GM06990 (cell line): Measurements from ENCODE around the gene LSM2.

Source experiments
- DNase-seq: peaks from one replicate; pipeline ENCODE4 v3.0.0-alpha.2; 2011; ENCODE audit not compliant: insufficient read length; ENCODE audit errors: extremely low read depth
- H3K27me3 ChIP-seq: replicated peaks from 2 replicates; pipeline ENCODE4 v1.6.0; 2011; ENCODE audit warnings: low read length; ENCODE audit not compliant: control insufficient read depth, insufficient read depth
- H3K36me3 ChIP-seq: 2 replicates; pipeline ENCODE4 v1.5.1; 2011; ENCODE audit warnings: low read length; ENCODE audit not compliant: control insufficient read depth, insufficient read depth
- H3K4me3 ChIP-seq: replicated peaks from 2 replicates; pipeline ENCODE4 v1.5.1; 2011; ENCODE audit warnings: low read depth, mild to moderate bottlenecking, control low read depth, low read length
- TF ChIP-seq, protein P1 (sequence below): IDR thresholded peaks from 2 replicates; pipeline ENCODE4 v1.5.1; 2011; ENCODE audit warnings: low read length, control low read depth, mild to moderate bottlenecking, inconsistent platforms; ENCODE audit not compliant: insufficient read depth, poor library complexity, severe bottlenecking

Gene LSM2

DNA sequence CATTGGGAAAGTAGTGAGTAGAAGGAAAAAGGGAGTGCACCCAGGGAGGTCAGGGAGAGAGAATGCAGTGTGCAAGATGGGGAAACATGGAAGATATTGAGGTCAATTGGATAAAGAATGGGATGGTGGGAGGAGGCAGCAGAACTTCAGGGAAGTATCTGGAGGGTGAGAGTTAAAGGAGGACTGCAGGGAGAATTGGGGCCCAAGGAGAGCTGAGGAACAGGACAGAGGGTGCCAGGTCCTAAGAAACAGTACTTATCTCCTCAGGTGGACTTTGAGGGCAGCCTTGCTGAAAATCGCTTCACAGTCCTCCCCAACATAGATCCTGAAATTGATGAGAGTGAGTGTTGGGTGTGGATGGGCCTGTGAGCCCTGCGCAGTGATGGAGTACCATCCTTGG is 48.5 kb downstream of the LSM2 start:
- Histone ChIP-seq H3K27me3 (no peaks in the 10 kb centered on the region), H3K36me3 (peaks cover 20% of the 10 kb centered on the region), H3K4me3 (no peak overlapping the region)
- DNase-seq: no peak
- TF ChIP-seq, protein P1, sequence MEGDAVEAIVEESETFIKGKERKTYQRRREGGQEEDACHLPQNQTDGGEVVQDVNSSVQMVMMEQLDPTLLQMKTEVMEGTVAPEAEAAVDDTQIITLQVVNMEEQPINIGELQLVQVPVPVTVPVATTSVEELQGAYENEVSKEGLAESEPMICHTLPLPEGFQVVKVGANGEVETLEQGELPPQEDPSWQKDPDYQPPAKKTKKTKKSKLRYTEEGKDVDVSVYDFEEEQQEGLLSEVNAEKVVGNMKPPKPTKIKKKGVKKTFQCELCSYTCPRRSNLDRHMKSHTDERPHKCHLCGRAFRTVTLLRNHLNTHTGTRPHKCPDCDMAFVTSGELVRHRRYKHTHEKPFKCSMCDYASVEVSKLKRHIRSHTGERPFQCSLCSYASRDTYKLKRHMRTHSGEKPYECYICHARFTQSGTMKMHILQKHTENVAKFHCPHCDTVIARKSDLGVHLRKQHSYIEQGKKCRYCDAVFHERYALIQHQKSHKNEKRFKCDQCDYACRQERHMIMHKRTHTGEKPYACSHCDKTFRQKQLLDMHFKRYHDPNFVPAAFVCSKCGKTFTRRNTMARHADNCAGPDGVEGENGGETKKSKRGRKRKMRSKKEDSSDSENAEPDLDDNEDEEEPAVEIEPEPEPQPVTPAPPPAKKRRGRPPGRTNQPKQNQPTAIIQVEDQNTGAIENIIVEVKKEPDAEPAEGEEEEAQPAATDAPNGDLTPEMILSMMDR: no peak

DNA sequence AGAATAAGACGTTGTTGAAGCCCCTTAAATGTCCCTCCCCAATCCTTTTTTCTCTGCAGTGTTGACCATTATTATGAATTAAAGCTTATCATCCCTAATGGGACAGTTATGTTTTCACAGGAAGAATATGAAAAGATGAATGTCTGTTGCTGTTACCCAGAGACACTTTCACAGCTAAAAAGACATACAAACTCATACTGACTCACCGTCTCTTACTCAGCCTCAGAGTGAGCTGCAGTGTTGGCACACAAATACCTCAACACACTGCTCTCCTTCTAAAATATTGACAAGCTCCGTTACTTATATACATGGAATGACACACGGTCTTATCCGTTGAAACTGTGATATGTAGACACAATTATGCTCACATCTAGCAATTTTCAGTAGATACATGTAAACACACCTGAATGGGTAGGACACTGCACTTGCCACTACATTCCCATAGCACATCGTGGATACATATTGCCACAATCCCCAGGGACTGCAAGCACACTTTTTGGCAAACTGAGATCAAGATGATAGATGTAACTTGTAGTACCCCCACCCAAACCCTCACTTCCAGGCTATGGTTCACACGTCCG is 53.9 kb downstream of the LSM2 start:
- TF ChIP-seq, protein P1: no peak
- Histone ChIP-seq H3K36me3 (peaks cover 2% of the 10 kb centered on the region), H3K4me3 (no peak overlapping the region), H3K27me3 (no peaks in the 10 kb centered on the region)
- no peak for DNase-seq

DNA sequence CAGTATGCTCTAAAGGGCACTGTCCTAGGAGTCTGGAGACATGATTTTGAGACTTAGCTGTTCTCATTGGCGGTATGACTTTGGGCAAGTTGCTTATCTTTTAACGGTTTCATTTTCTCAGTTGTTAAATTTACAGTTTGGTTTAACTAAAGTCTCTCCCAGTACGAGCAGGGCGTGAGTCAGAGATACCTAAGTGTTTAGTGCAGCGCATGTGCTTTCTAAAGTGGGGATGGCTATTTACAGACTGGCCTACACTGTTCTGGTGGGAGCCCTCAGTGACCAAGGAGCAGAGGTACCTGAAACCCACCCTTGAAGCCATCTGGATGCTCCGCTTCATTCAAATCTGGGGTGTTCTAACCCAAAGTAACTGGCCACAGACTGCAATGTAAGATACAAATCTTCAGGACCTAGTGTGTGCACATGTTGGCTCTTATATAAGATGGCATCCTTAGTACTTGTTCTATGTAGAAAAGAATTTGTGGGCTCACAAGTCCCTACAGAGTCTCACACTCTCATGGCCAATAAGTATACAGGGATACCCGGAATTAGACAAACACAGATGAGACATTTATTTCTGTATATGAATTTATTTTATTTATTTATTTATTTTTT is 56.2 kb downstream of the LSM2 start:
- TF ChIP-seq, protein P1: no peak
- Histone ChIP-seq H3K4me3 (no peak overlapping the region), H3K27me3 (no peaks in the 10 kb centered on the region), H3K36me3 (peaks cover 5% of the 10 kb centered on the region)
- no peak for DNase-seq

DNA sequence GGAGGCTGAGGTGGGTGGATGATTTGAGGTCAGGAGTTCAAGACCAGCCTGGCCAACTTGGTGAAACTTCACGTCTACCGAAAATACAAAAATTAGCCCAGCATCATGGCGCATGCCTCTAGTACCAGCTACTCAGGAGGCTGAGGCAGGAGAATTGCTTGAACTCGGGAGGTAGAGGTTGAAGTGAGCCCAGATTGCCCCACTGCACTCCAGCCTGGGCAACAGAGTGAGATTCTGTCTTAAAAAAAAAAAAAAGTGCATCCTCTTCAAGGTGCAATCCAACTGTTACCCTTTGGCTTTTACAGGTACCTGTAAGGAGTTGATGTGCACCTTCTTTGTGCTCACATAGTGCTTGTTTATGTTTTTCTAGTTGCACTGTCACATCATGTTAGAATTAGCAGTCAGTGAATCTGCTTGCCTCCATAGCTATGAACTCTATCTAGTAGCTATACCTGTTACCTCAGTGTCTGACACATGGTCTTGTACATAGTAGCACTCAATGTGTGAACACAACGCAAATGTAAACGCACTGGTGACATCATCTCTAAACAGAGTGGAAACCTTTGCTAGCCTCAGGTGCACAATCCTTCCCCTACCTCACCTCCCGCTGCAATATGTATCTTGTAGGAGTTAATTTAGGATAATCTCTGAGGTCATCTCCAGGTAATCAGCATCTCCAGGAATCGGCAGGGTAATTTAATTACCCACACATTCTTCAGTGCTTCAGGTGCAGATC is 57.3 kb downstream of the LSM2 start:
- no peak for DNase-seq
- Histone ChIP-seq H3K4me3 (no peak overlapping the region), H3K27me3 (no peaks in the 10 kb centered on the region), H3K36me3 (peaks cover 5% of the 10 kb centered on the region)
- TF ChIP-seq, protein P1: no peak
